Mucosa of stomach (tissue), 1 donor: Measurements from ENCODE around the gene BPI.

Experiments
- H3K27me3 ChIP-seq: one replicate; pipeline ENCODE4 v1.7.0; 2013; ENCODE audit warnings: mild to moderate bottlenecking, low read length; ENCODE audit not compliant: control insufficient read depth, insufficient read depth
- H3K36me3 ChIP-seq: one replicate; pipeline ENCODE4 v1.7.0; 2013; ENCODE audit warnings: low read length; ENCODE audit not compliant: control insufficient read depth, insufficient read depth
- H3K4me1 ChIP-seq: one replicate; pipeline ENCODE4 v1.7.0; 2013; ENCODE audit warnings: mild to moderate bottlenecking, low read length; ENCODE audit not compliant: control insufficient read depth, insufficient read depth
- H3K4me3 ChIP-seq: one replicate; pipeline ENCODE4 v1.7.0; 2013; ENCODE audit warnings: low read length
- H3K9ac ChIP-seq: one replicate; pipeline ENCODE4 v1.7.0; 2013; ENCODE audit warnings: mild to moderate bottlenecking, low read length, moderate library complexity
- H3K9me3 ChIP-seq: one replicate; pipeline ENCODE4 v1.7.0; 2013; ENCODE audit warnings: mild to moderate bottlenecking, low read length, moderate library complexity; ENCODE audit not compliant: control insufficient read depth
- donor health status: Pancreatic carcinoma.

The BPI gene

GRCh38 chr20:38267901-38268514 lies 35.9 kb upstream of the BPI start:
- H3K9me3 ChIP-seq = no peaks in the 10 kb centered on the region
- H3K4me1 ChIP-seq = peaks cover 8% of the 10 kb centered on the region
- no peak overlapping the region for H3K4me3 ChIP-seq
- H3K9ac ChIP-seq = no peak overlapping the region
- peaks cover 4% of the 10 kb centered on the region for H3K27me3 ChIP-seq
- H3K36me3 ChIP-seq = no peaks in the 10 kb centered on the region

- H3K4me3 ChIP-seq = no peak overlapping the region
- no peaks in the 10 kb centered on the region for H3K36me3 ChIP-seq
Observed at GRCh38 chr20:38269040-38269439, 34.9 kb upstream of the BPI start.

GRCh38 chr20:38269715-38270114 lies 34.2 kb upstream of the BPI start:
- Histone ChIP-seq H3K9ac (no peak overlapping the region), H3K27me3 (peaks cover 4% of the 10 kb centered on the region), H3K9me3 (no peaks in the 10 kb centered on the region), H3K4me1 (peaks cover 8% of the 10 kb centered on the region), H3K36me3 (no peaks in the 10 kb centered on the region), H3K4me3 (no peak overlapping the region)

More at GRCh38 chr20:38269040-38269439, 34.9 kb upstream of the BPI start:
- Histone ChIP-seq H3K9ac (no peak overlapping the region), H3K9me3 (no peaks in the 10 kb centered on the region), H3K4me1 (peaks cover 8% of the 10 kb centered on the region), H3K27me3 (peaks cover 4% of the 10 kb centered on the region)

GRCh38 chr20:38270869-38271605 lies 32.9 kb upstream of the BPI start:
- Histone ChIP-seq H3K9me3 (no peaks in the 10 kb centered on the region), H3K4me1 (peaks cover 8% of the 10 kb centered on the region), H3K9ac (no peak overlapping the region), H3K27me3 (peaks cover 4% of the 10 kb centered on the region), H3K36me3 (no peaks in the 10 kb centered on the region), H3K4me3 (no peak overlapping the region)

DNA sequence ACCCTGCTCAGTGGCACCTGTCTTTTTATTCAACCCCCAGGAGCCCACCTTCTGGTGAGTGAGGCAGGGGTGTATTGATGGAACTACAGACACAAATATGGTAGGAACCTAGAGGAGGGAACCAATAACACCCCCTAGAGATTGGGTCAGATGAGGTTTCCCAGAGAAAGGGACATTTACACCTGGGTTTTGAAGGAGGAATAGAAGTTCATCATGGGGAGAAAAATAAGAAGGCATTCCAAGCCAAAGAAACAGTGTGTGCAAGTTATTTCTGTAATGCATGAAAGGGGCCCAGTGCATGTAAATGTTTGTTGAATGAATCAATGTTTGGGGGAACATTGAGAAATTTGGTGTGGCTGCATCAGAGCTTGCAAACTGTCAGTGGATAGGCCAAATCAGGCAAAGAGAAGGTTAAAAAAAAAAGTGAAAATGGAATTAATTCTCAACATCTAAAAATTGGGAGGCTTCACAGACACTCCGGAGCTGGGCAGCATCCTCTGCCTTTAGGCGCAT lies 32.3 kb upstream of the BPI start:
- Histone ChIP-seq H3K9ac (no peak overlapping the region), H3K4me1 (peaks cover 8% of the 10 kb centered on the region), H3K36me3 (no peaks in the 10 kb centered on the region), H3K4me3 (no peak overlapping the region), H3K27me3 (peaks cover 4% of the 10 kb centered on the region), H3K9me3 (no peaks in the 10 kb centered on the region)

- Histone ChIP-seq H3K27me3 (peaks cover 4% of the 10 kb centered on the region), H3K9me3 (no peaks in the 10 kb centered on the region), H3K36me3 (no peaks in the 10 kb centered on the region), H3K4me1 (peaks cover 8% of the 10 kb centered on the region), H3K9ac (no peak overlapping the region), H3K4me3 (no peak overlapping the region)
Observed at GRCh38 chr20:38272398-38272797, 31.6 kb upstream of the BPI start.

DNA sequence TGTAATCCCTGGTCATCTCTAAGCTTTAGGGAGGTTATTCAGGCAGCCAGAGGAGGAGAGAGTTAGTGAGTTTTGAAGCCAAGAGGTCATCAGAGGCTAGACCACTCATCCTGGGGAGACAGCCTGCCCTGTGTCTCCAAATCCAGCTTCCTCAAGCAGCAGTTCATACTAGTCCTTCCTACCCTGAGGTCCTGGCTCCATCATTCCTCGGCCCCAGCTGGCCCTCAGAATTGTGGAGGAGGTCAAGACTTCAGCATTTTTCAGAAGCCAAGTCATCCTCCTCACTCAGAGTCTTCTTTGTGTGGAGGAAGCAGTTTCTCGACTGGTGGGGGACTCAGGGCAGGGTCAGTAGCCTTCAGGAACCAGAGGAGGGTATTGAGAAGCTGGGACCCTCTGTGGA lies 31.0 kb upstream of the BPI start:
- Histone ChIP-seq H3K9me3 (no peaks in the 10 kb centered on the region), H3K27me3 (peaks cover 4% of the 10 kb centered on the region), H3K9ac (no peak overlapping the region), H3K4me3 (no peak overlapping the region), H3K4me1 (peaks cover 8% of the 10 kb centered on the region), H3K36me3 (no peaks in the 10 kb centered on the region)

- no peaks in the 10 kb centered on the region for H3K9me3 ChIP-seq
- H3K4me3 ChIP-seq = no peak overlapping the region
- H3K4me1 ChIP-seq = peaks cover 5% of the 10 kb centered on the region
- no peaks in the 10 kb centered on the region for H3K36me3 ChIP-seq
- no peak overlapping the region for H3K9ac ChIP-seq
- H3K27me3 ChIP-seq = peaks cover 4% of the 10 kb centered on the region
Observed at GRCh38 chr20:38275815-38276550, 28.0 kb upstream of the BPI start.

DNA sequence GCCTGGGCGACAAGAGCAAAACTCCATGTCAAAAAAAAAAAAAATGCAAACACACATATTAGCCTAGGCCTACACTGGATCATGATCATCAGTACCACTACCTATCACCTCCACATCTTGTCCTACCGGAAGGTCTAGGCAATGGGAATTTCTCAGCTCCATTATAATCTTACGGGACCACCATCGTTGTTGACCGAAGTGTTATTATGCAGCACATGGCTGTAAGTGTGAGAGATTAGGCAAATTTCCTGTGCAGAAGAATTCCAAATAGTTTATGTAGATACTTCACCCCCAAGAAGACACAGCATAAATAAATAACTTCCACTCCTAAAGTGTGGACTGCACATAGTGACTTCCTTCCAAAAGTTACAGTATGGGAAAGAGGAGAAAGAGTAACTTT lies 26.7 kb upstream of the BPI start:
- no peaks in the 10 kb centered on the region for H3K36me3 ChIP-seq
- no peak overlapping the region for H3K4me3 ChIP-seq
- no peak overlapping the region for H3K9ac ChIP-seq
- no peaks in the 10 kb centered on the region for H3K9me3 ChIP-seq
- H3K27me3 ChIP-seq = no peaks in the 10 kb centered on the region
- no peaks in the 10 kb centered on the region for H3K4me1 ChIP-seq

- H3K27me3 ChIP-seq = no peaks in the 10 kb centered on the region
- H3K4me1 ChIP-seq = no peaks in the 10 kb centered on the region
- H3K9me3 ChIP-seq = no peaks in the 10 kb centered on the region
- H3K9ac ChIP-seq = no peak overlapping the region
- H3K36me3 ChIP-seq = no peaks in the 10 kb centered on the region
- H3K4me3 ChIP-seq = no peak overlapping the region
Observed at GRCh38 chr20:38277691-38278090, 26.3 kb upstream of the BPI start.

GRCh38 chr20:38278131-38278530 lies 25.8 kb upstream of the BPI start:
- Histone ChIP-seq H3K4me3 (no peak overlapping the region), H3K9ac (no peak overlapping the region), H3K27me3 (no peaks in the 10 kb centered on the region), H3K4me1 (no peaks in the 10 kb centered on the region), H3K36me3 (no peaks in the 10 kb centered on the region), H3K9me3 (no peaks in the 10 kb centered on the region)

- Histone ChIP-seq H3K4me3 (no peak overlapping the region), H3K36me3 (no peaks in the 10 kb centered on the region), H3K9ac (no peak overlapping the region), H3K9me3 (no peaks in the 10 kb centered on the region), H3K4me1 (no peaks in the 10 kb centered on the region), H3K27me3 (no peaks in the 10 kb centered on the region)
Observed at GRCh38 chr20:38278763-38279162, 25.2 kb upstream of the BPI start.
